WTC11 (cell line): Measurements from ENCODE around the gene RPS6KA2. TPM values are rescaled to one million over a fixed set of nuclear protein-coding genes. Genes with fewer than 3 reads are reported as not detected.

ENCODE experiments used
- ATAC-seq: fragments of 200-7000 bp; cut with Tn5 transposase; 2 replicates; pipeline ENCODE4 v1.10.0; 2021; ENCODE audit warnings: mild to moderate bottlenecking, moderate library complexity
- CTCF ChIA-PET: fragments of 300-600 bp; sonication (Branson Sonifier 250); formaldehyde crosslinking; loops from one replicate; lab custom pipeline; 2021; ENCODE audit warnings: antibody characterized with exemption; lab: Charles Lee
- POLR2A ChIA-PET: fragments of 350-600 bp; sonication (Branson Sonifier 250); formaldehyde crosslinking; loops from one replicate; lab custom pipeline; 2021; ENCODE audit warnings: antibody characterized with exemption; lab: Charles Lee
- DNase-seq: peaks from one replicate; pipeline ENCODE4 v3.0.0; 2021; ENCODE audit warnings: low spot score
- H3K27ac Mint-ChIP-seq: 2 replicates; pipeline ENCODE4 v1.8.0; 2021; ENCODE audit warnings: mixed read lengths
- H3K27me3 Mint-ChIP-seq: 2 replicates; pipeline ENCODE4 v1.8.0; 2021; ENCODE audit warnings: low read depth, mild to moderate bottlenecking, moderate library complexity, mixed read lengths
- H3K36me3 Mint-ChIP-seq: 2 replicates; pipeline ENCODE4 v1.8.0; 2021; ENCODE audit warnings: mixed read lengths
- H3K4me1 Mint-ChIP-seq: 2 replicates; pipeline ENCODE4 v1.8.0; 2022; ENCODE audit warnings: mixed read lengths
- H3K4me3 Mint-ChIP-seq: 2 replicates; pipeline ENCODE4 v1.8.0; 2021; ENCODE audit warnings: mild to moderate bottlenecking, moderate library complexity, mixed read lengths
- H3K9me3 Mint-ChIP-seq: 2 replicates; pipeline ENCODE4 v1.8.0; 2021; ENCODE audit warnings: mixed read lengths
- ATF1 ChIP-seq: sonication (generic); formaldehyde crosslinking; IDR thresholded peaks from 2 replicates; pipeline ENCODE4 v1.8.1; 2023; ENCODE audit warnings: mild to moderate bottlenecking, moderate library complexity, missing genetic modification reagents
- CREM ChIP-seq: sonication (generic); formaldehyde crosslinking; IDR thresholded peaks from 2 replicates; pipeline ENCODE4 v1.8.1; 2022; ENCODE audit warnings: mild to moderate bottlenecking, missing genetic modification reagents, moderate library complexity
- FOXK1 ChIP-seq: sonication (generic); formaldehyde crosslinking; IDR thresholded peaks from 2 replicates; pipeline ENCODE4 v1.8.0; 2022; ENCODE audit warnings: mild to moderate bottlenecking, moderate library complexity, missing genetic modification reagents
- GABPB1 ChIP-seq: sonication (generic); formaldehyde crosslinking; IDR thresholded peaks from 2 replicates; pipeline ENCODE4 v1.8.1; 2023; ENCODE audit warnings: mild to moderate bottlenecking, missing genetic modification reagents
- IRF2 ChIP-seq: sonication (generic); formaldehyde crosslinking; IDR thresholded peaks from 2 replicates; pipeline ENCODE4 v1.8.0; 2022; ENCODE audit warnings: low read depth, missing genetic modification reagents, borderline replicate concordance
- JAZF1 ChIP-seq: fragments of 250-450 bp; sonication (Bioruptor Pico); IDR thresholded peaks from 2 replicates; pipeline ENCODE4 v1.9.0; 2021; ENCODE audit warnings: moderate library complexity, mild to moderate bottlenecking, inconsistent platforms
- JUN ChIP-seq: sonication (generic); formaldehyde crosslinking; IDR thresholded peaks from 2 replicates; pipeline ENCODE4 v1.8.0; 2023; ENCODE audit warnings: mild to moderate bottlenecking, missing genetic modification reagents
- MAX ChIP-seq: sonication (generic); formaldehyde crosslinking; IDR thresholded peaks from 2 replicates; pipeline ENCODE4 v1.8.0; 2022; ENCODE audit warnings: mild to moderate bottlenecking, missing genetic modification reagents
- MYBL2 ChIP-seq: sonication (generic); formaldehyde crosslinking; IDR thresholded peaks from 2 replicates; pipeline ENCODE4 v1.8.1; 2023; ENCODE audit warnings: mild to moderate bottlenecking, moderate library complexity, missing genetic modification reagents
- NFE2L1 ChIP-seq: sonication (generic); formaldehyde crosslinking; IDR thresholded peaks from 2 replicates; pipeline ENCODE4 v1.8.1; 2023; ENCODE audit warnings: missing genetic modification reagents
- PRDM15 ChIP-seq: sonication (generic); formaldehyde crosslinking; IDR thresholded peaks from 2 replicates; pipeline ENCODE4 v1.8.0; 2022; ENCODE audit warnings: missing genetic modification reagents
- PRRX2 ChIP-seq: fragments of 250-450 bp; sonication (Bioruptor Pico); IDR thresholded peaks from 2 replicates; pipeline ENCODE4 v1.8.0; 2021; ENCODE audit warnings: mild to moderate bottlenecking
- RORB ChIP-seq: fragments of 250-450 bp; sonication (Bioruptor Pico); IDR thresholded peaks from 2 replicates; pipeline ENCODE4 v1.9.0; 2021; ENCODE audit warnings: mild to moderate bottlenecking
- TCF7 ChIP-seq: sonication (generic); formaldehyde crosslinking; IDR thresholded peaks from 2 replicates; pipeline ENCODE4 v1.8.0; 2022; ENCODE audit warnings: mild to moderate bottlenecking, low read depth, missing genetic modification reagents, moderate library complexity
- TEAD1 ChIP-seq: sonication (generic); formaldehyde crosslinking; IDR thresholded peaks from 2 replicates; pipeline ENCODE4 v1.8.0; 2022; ENCODE audit warnings: mild to moderate bottlenecking, missing genetic modification reagents
- TEAD4 ChIP-seq: sonication (generic); formaldehyde crosslinking; IDR thresholded peaks from 2 replicates; pipeline ENCODE4 v1.8.0; 2022; ENCODE audit warnings: mild to moderate bottlenecking, missing genetic modification reagents
- ZNF121 ChIP-seq: sonication (generic); formaldehyde crosslinking; IDR thresholded peaks from 2 replicates; pipeline ENCODE4 v1.8.0; 2023; ENCODE audit warnings: missing genetic modification reagents
- ZNF219 ChIP-seq: sonication (generic); formaldehyde crosslinking; IDR thresholded peaks from 2 replicates; pipeline ENCODE4 v1.8.0; 2023; ENCODE audit warnings: missing genetic modification reagents, mild to moderate bottlenecking, borderline replicate concordance
- ZNF263 ChIP-seq: sonication (generic); formaldehyde crosslinking; IDR thresholded peaks from 2 replicates; pipeline ENCODE4 v1.8.1; 2022; ENCODE audit warnings: low read depth, mild to moderate bottlenecking, moderate library complexity, missing genetic modification reagents
- ZNF317 ChIP-seq: sonication (generic); formaldehyde crosslinking; IDR thresholded peaks from 2 replicates; pipeline ENCODE4 v1.8.1; 2023; ENCODE audit warnings: low read depth, mild to moderate bottlenecking, moderate library complexity, missing genetic modification reagents, borderline replicate concordance
- total RNA-seq: library from RNA; stranded (reverse); gene quantifications from 3 replicates; pipeline ENCODE4 v1.2.3, GENCODE V29; 2021
- TF ChIP-seq, protein P1 (sequence below): fragments of 250-450 bp; sonication (Bioruptor Pico); IDR thresholded peaks from 2 replicates; pipeline ENCODE4 v1.9.0; 2021; ENCODE audit warnings: mild to moderate bottlenecking

The RPS6KA2 gene
- total RNA-seq, 1 experiment from 2014 or later = 24.2 TPM

- H3K27ac Mint-ChIP-seq = no peak overlapping the region
- peaks cover 15% of the 10 kb centered on the region for H3K36me3 Mint-ChIP-seq
- peaks cover 32% of the 10 kb centered on the region for H3K4me1 Mint-ChIP-seq
- H3K9me3 Mint-ChIP-seq = no peaks in the 10 kb centered on the region
- no peak for DNase-seq
- ChIA-PET POLR2A (no interaction called here), CTCF (interaction anchor here (0.6 kb wide), 1 partner anchor 9 kb away, joined by 3 read pairs; no protein-coding TSS in a partner anchor)
- TF ChIP-seq FOXK1 (CRISPR knock-in tag) = no peak
- 0 out of 2 replicates have a peak, but pooled peaks have one; percentile 4 for TF ChIP-seq ZNF121 (CRISPR knock-in tag)
- TF ChIP-seq ZNF263 (CRISPR knock-in tag) = peak; percentile 90; the same call in 1 of the 2 replicates
- no peaks in the 10 kb centered on the region for H3K27me3 Mint-ChIP-seq
- peak; percentile 22; the same call in 1 of the 2 replicates for ATAC-seq
- no peak overlapping the region for H3K4me3 Mint-ChIP-seq
Measured at GRCh38 chr6:166485651-166486535, 141.2 kb downstream of the RPS6KA2 start.

GRCh38 chr6:166484863-166485262 is 142.2 kb downstream of the RPS6KA2 start:
- H3K9me3 Mint-ChIP-seq = no peaks in the 10 kb centered on the region
- no peak overlapping the region for H3K4me3 Mint-ChIP-seq
- ChIA-PET CTCF (no interaction called here), POLR2A (interaction anchor here (0.6 kb wide), 1 partner anchor 745 kb away, joined by 3 read pairs; no protein-coding TSS in a partner anchor)
- peaks cover 15% of the 10 kb centered on the region for H3K36me3 Mint-ChIP-seq
- no peak for TF ChIP-seq TCF7 (CRISPR knock-in tag)
- TF ChIP-seq GABPB1 (CRISPR knock-in tag) = no peak
- no peak for TF ChIP-seq JUN (CRISPR knock-in tag)
- TF ChIP-seq MYBL2 = no peak
- TF ChIP-seq MAX (CRISPR knock-in tag) = no peak
- TF ChIP-seq PRRX2 = no peak
- no peak for TF ChIP-seq JAZF1 (CRISPR knock-in tag)
- TF ChIP-seq PRDM15 (CRISPR knock-in tag) = no peak
- no peak for TF ChIP-seq TEAD4 (CRISPR knock-in tag)
- no peak for TF ChIP-seq ATF1 (CRISPR knock-in tag)
- no peaks in the 10 kb centered on the region for H3K27me3 Mint-ChIP-seq
- DNase-seq (no peak), ATAC-seq (no peak)
- H3K4me1 Mint-ChIP-seq = peaks cover 27% of the 10 kb centered on the region
- peak overlapping the region; percentile 23; the same call in 1 of the 2 replicates for H3K27ac Mint-ChIP-seq

DNA sequence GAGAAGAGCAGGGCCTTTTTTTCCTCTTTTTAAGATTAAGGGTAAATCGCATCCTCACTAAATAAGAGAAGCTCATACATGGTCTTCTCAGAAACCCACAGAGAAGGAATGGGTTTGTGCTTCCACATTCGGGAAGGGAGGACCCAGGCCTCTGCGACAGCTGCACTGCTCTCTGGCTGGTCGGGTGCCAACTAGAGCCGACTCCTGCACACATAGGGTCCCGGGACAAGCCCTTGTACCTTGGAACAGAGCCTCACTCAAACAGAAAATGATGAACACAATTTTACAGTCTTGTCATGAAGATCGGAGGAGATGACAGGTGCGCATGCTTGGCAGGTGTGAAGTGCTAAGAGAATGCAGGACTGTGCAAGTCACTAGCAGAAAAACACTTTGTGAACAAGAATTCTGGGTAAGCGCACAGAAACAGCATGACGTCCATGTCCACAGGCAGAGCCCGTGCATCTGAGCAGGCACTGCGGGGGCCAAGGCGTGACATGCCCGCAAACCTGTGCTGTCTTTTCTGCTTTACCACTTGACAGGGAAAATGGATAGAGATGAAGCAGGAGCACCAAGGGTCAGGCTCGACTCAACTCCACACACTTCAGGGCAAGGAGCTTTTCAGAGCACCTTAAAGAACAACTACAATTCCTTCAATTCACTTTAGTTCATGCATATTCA is 143.3 kb downstream of the RPS6KA2 start:
- H3K9me3 Mint-ChIP-seq = no peaks in the 10 kb centered on the region
- H3K27ac Mint-ChIP-seq = no peak overlapping the region
- no peaks in the 10 kb centered on the region for H3K27me3 Mint-ChIP-seq
- H3K4me3 Mint-ChIP-seq = no peak overlapping the region
- peaks cover 17% of the 10 kb centered on the region for H3K4me1 Mint-ChIP-seq
- ChIA-PET CTCF (no interaction called here), POLR2A (interaction anchor here (0.6 kb wide), 1 partner anchor 17 kb away, joined by 3 read pairs; no protein-coding TSS in a partner anchor)
- peaks cover 17% of the 10 kb centered on the region for H3K36me3 Mint-ChIP-seq
- no peak for ATAC-seq
- DNase-seq = no peak
- TF ChIP-seq CREM (no peak), JAZF1 (CRISPR knock-in tag) (no peak), IRF2 (CRISPR knock-in tag) (no peak), RORB (CRISPR knock-in tag) (no peak), TEAD1 (CRISPR knock-in tag) (no peak), NFE2L1 (no peak), PRDM15 (CRISPR knock-in tag) (no peak), ZNF219 (CRISPR knock-in tag) (no peak), ZNF317 (CRISPR knock-in tag) (no peak)
- TF ChIP-seq, protein P1, sequence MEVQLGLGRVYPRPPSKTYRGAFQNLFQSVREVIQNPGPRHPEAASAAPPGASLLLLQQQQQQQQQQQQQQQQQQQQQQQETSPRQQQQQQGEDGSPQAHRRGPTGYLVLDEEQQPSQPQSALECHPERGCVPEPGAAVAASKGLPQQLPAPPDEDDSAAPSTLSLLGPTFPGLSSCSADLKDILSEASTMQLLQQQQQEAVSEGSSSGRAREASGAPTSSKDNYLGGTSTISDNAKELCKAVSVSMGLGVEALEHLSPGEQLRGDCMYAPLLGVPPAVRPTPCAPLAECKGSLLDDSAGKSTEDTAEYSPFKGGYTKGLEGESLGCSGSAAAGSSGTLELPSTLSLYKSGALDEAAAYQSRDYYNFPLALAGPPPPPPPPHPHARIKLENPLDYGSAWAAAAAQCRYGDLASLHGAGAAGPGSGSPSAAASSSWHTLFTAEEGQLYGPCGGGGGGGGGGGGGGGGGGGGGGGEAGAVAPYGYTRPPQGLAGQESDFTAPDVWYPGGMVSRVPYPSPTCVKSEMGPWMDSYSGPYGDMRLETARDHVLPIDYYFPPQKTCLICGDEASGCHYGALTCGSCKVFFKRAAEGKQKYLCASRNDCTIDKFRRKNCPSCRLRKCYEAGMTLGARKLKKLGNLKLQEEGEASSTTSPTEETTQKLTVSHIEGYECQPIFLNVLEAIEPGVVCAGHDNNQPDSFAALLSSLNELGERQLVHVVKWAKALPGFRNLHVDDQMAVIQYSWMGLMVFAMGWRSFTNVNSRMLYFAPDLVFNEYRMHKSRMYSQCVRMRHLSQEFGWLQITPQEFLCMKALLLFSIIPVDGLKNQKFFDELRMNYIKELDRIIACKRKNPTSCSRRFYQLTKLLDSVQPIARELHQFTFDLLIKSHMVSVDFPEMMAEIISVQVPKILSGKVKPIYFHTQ (CRISPR knock-in tag) = no peak
